HG03558 (cell line): ENCODE data around the gene CACNA2D4.

ENCODE experiments used
- ATAC-seq: cut with Tn5 transposase; IDR thresholded peaks from one replicate; pipeline ENCODE4 v1.9.1; 2021; ENCODE audit warnings: moderate number of reproducible peaks; ENCODE audit not compliant: unreplicated experiment; ENCODE audit errors: extremely low read depth

The CACNA2D4 gene

GRCh38 chr12:1848146-1848545 lies 70.3 kb downstream of the CACNA2D4 start:
- no peak for ATAC-seq

DNA sequence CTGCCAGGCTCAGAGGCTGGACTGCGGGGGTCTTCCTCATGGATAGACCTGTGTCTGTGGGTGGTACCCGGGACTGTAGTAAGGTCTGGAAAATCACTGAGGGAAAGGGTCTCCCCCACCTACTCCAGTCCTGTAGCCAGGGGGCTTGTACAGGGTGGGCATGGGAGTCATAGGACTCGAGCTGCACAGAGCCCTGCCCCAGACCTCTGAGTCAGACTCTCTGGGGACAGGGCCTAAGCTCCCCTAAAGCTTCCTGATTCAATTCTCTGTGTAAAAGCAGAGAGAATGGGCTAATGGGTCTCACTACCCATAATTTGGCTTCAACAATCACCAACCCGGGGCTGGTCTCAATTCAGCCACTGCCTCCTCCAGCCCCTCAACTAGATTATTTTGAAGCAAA lies 71.0 kb downstream of the CACNA2D4 start:
- ATAC-seq = no peak

DNA sequence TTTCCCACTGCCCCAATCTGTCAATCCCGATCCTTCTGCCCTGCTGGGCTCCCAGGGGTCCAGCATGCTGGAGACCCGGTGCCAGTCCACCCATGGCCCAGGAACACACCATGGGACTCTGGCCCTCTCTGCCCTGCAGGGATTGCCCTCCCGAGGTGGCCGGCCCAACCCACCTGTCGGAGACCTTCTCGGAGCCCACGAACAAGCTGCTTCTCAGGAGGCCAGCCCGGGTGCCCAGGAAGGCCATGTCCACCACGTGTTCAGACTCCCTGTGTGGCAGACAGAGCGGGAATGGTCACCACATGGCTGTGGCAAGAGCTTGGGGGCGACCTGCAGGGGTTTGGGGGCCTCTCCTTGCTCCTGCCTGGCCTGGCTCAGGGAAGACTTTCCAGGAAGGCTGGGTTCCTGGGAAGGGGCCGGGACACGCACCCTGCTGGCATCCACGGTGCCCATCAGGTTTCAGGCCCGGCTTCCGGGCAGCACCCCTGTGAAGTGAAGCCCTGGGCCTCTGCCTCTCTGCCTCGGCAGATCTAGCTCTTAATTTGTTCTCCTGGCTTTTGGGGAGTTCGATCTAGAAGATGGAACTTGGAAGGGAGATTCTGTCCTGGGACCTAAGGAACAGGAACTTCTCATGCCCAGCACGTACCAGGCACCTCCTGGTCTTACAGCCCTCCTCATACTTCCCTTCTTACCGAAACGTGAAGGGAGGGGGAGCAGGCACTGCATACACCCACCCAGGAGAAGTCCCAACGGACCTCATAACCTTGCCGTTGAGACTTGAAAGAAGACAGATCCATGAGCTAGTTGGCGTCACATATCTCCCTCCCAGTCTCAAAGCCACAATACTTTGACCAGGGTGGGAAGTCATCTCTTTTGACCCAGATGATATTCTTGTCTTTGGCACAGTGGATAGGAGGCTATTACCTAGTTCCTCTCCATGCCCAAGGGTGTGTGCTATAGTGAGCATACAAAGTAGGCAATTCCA lies 71.7 kb downstream of the CACNA2D4 start:
- no peak for ATAC-seq

- no peak for ATAC-seq
These were observed 72.6 kb downstream of the CACNA2D4 start for GRCh38 chr12:1845886-1846285.

GRCh38 chr12:1845427-1845826 lies 73.0 kb downstream of the CACNA2D4 start:
- no peak for ATAC-seq

GRCh38 chr12:1844661-1845409 lies 73.6 kb downstream of the CACNA2D4 start:
- ATAC-seq = no peak

GRCh38 chr12:1844223-1844622 lies 74.2 kb downstream of the CACNA2D4 start:
- ATAC-seq = no peak

DNA sequence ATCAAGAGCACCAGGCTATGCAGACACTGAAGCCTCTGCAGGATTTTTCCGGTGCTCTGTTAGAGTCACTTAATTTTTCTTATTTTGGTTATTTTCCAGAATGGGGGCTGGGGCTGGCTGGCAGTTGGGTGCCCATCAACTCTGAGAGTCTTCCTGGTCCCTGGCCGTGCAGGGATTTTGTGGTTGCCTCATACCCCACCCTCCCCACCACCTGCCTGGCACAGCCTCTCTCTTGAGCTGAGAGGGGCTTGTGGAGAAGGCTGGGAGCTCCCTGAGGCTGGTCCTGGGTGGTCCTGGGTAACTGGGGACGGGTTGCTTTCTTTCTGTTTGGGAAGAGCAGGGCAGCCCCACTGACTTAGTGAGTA lies 74.8 kb downstream of the CACNA2D4 start:
- no peak for ATAC-seq

- no peak for ATAC-seq
These were observed 75.4 kb downstream of the CACNA2D4 start for GRCh38 chr12:1842905-1843640.

DNA sequence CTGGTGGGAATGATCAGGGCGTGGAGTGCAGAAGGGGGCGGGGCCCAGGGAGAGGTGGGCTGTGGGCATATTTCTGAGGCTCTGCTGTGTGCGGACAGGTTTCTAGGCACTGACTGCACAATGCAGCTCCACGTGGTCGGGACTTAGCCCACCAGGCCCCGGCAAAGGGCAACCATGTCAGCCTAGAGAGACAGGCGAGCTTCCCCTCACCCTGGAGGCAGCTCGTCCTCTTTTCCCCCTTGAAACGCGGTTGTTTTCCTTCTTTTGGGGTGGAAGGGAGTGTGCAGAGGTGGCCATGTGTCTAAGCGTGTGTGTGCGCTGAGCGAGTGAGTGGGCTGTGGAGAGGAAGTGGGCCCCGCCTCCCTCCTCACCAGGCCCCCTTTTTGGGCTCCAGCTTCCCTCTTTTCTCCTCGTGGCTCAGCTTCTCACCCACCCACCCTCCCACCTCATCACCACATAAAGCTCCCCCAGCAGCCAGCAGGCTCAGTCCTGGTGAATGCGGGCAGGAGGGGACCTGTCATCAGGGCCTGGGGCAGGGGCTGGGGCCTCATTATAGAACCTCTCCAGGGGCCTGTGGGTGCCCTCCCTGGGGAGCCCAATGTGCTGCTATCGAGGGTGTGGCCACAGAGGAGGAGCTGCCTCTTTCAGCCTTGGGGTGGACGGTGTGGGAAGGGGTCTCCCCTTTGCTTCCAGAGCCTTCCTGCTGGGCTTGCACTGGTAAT lies 76.1 kb downstream of the CACNA2D4 start:
- no peak for ATAC-seq

DNA sequence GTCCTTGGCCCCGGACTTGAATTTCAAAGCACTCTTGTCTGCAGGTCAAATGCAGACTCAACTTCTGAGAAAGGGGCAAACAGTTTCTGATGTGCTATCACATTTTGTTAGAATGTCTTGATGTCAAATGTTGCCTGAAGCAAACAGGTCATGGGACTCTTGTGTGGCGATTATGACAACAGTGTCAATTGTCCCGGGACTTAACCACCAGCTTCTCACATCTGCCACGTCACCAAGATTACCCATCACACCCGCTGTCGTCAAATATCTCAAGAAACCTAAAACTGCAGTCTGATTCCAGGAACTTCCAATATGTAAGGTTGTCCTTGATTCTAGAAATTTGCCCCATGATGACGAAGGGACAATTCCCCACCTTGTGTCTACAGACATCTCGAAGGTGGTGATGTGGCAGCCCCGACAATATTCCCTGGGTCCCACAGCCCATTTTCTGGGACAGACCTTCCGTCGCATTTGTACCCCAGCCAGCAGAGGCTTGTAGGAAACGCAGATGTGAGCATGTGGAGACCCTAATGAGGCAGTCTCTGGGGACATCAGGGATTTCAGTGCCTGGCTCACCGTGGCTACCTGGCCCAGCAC lies 76.8 kb downstream of the CACNA2D4 start:
- ATAC-seq = no peak

- ATAC-seq = no peak
These were observed 77.4 kb downstream of the CACNA2D4 start for GRCh38 chr12:1840981-1841425.

GRCh38 chr12:1839956-1840951 lies 78.2 kb downstream of the CACNA2D4 start:
- ATAC-seq = no peak

DNA sequence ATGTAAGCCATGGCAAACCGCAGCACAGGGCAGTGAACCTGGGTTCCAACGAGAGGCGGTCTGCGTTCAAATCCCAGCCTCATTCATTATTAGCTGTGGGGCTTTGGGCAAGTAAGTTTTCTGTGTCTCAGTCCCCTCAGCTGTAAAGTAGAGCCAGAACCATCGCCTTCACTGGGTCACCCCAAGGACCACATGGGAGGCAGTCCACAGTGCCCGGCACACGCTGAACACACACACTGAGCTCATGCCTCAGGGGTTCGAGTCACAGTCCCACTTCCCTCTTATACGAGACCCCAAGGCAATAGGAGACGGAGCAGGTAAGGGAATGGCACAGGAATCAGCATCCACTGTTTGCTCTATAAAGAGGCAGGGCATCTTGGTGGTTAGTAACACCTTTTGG lies 79.0 kb downstream of the CACNA2D4 start:
- ATAC-seq = no peak

GRCh38 chr12:1838994-1839365 lies 79.5 kb downstream of the CACNA2D4 start:
- no peak for ATAC-seq

DNA sequence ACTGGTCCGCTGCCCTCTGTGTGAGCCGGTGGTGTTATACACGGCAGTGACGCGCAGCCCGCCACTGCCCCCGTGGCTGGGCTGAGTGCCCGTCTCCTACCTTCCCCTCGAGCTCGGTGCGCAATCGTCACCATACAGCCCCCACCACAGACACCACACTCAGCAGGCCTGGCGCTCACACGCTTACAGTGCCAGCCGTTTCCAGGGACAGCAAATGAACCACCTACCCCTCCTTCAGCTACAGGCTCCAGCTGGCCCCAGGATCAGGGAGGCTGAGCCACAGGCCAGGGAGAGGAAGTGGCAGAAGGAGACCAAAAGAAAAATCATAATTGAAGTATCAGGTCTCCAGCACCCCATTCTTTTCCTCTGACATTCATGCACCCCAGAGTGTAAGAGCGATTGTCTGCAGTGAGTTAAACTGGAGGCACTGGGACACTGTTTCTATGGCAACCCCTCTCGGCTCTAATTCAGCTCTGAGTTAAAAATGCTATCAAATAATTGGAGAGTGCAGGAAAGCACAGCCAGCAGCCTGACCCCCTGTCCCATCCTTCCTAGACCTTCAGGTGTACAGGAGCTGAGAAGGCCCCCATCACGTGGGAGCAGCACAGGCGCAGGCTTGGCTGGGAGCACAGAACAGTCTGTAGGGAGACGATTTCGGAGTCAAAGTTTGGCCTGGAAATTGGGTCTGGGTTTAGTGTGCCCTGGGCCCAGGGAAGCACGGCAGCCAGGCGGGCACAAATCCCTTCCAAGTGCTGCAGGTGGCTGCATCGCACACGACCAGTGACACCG lies 80.1 kb downstream of the CACNA2D4 start:
- ATAC-seq = no peak

DNA sequence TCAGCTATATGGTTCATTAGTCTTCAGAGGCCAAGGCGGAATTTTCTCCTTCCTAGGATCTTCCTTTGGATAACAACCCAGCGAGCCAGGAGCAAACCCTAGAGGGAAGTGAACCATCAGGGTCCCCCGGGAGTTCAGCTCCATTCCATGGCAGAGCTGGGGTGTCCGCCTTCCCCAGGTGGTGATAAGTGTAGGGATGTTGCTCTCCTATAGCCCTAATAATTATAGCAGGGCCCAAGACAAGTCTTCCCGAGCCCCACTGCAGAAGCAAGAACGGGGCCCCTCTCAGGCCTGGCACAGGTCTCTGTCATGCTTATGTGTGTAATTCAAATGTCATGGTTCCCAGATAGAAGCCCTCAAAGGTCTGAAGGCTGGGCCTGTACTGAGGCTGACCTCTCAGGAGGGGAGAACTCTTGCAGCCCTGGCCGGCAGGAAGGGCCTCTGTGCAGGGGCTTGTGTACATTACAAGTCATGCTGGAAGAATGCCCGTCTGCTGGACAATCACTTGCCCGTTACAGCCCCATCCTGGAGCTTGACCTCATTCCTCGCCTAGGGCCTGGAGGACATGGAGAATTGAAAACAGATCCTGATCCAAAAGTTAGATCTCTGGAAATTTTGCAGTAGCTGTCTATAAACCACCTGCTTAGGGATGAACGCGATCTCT lies 80.8 kb downstream of the CACNA2D4 start:
- no peak for ATAC-seq
